ENCODE data around the gene COL6A2. TPM values are rescaled to one million over a fixed set of nuclear protein-coding genes. Genes with fewer than 3 reads are reported as not detected.

Gene COL6A2
- total RNA-seq, 1 experiment from 2014 or later = 129 TPM

GRCh38 chr21:46092026-46092764, 5.7 kb upstream of the COL6A2 start:
- peaks cover 16% of the 10 kb centered on the region for H3K27me3 Mint-ChIP-seq (ENCODE audit: low read depth)
- no peak for TF ChIP-seq CTCF (conservative IDR thresholded peaks at IDR 0.05)
- no peak overlapping the region for H4K91ac ChIP-seq (ENCODE audit: insufficient read length, low read depth, low read length)
- peaks cover 15 to 18% (median 16%) of the 10 kb centered on the region in 3 experiments for H3K36me3 Mint-ChIP-seq (ENCODE audit: insufficient read depth in 1 of 3, low read depth in 3 of 3)
- no peak overlapping the region for H3K14ac ChIP-seq (ENCODE audit: insufficient read depth, low read length)
- no peak overlapping the region for H2BK20ac ChIP-seq (ENCODE audit: low read depth, low read length, poor library complexity, severe bottlenecking)
- no peak overlapping the region for H3K18ac ChIP-seq (ENCODE audit: insufficient read length, low read depth, low read length)
- no peak overlapping the region for H3K27ac ChIP-seq (ENCODE audit: insufficient read length, low read depth, low read length)
- H2BK120ac ChIP-seq (ENCODE audit: low read depth, low read length, poor library complexity, severe bottlenecking) = no peak overlapping the region
- no peak overlapping the region for H2BK5ac ChIP-seq (ENCODE audit: insufficient read length, low read length)
- H3K23ac ChIP-seq (ENCODE audit: insufficient read length, low read depth, low read length) = no peak overlapping the region
- H3K9ac ChIP-seq (ENCODE audit: extremely low read depth, insufficient read length, low read length) = no peak overlapping the region
- H4K20me1 ChIP-seq (ENCODE audit: control insufficient read depth, insufficient read depth, insufficient read length) = no peaks in the 10 kb centered on the region
- H3K23me2 ChIP-seq (ENCODE audit: insufficient read length, low read depth, low read length, poor library complexity, severe bottlenecking) = peaks cover 3% of the 10 kb centered on the region
- no CpG with 5 or more reads among the region's 23 CpGs for WGBS (ENCODE audit: extremely low coverage, insufficient read length, low lambda C conversion rate)
- DNase-seq = no peak
- H3K4me3 Mint-ChIP-seq = no peak overlapping the region
- H3K79me1 ChIP-seq (ENCODE audit: insufficient read depth, low read depth, low read length, poor library complexity, severe bottlenecking) = no peaks in the 10 kb centered on the region
- H3K4me1 ChIP-seq (ENCODE audit: insufficient read depth, low read length) = no peaks in the 10 kb centered on the region
- peaks cover 17% of the 10 kb centered on the region for H3K9me3 ChIP-seq (ENCODE audit: control insufficient read depth, low read depth, low read length)
- H3K27ac Mint-ChIP-seq = no peak overlapping the region; a peak in 1 of 7 replicates
- H4K8ac ChIP-seq (replicated peaks; ENCODE audit: insufficient read length, low read depth, low read length) = no peak overlapping the region
- no peak overlapping the region for H3K4me2 ChIP-seq (ENCODE audit: insufficient read depth, insufficient read length, low read length)
- no peak overlapping the region for H3K4ac ChIP-seq (ENCODE audit: low read depth, low read length)
- H2BK12ac ChIP-seq (ENCODE audit: insufficient read length, low read depth, low read length) = no peak overlapping the region
- H3K4me1 Mint-ChIP-seq = peaks cover 4 to 5% of the 10 kb centered on the region in 2 experiments
- H3K79me2 ChIP-seq (ENCODE audit: insufficient read depth, low read length) = no peaks in the 10 kb centered on the region
- no peak overlapping the region for H3K56ac ChIP-seq (ENCODE audit: insufficient read length, low read depth, low read length)
- H2AK5ac ChIP-seq (ENCODE audit: insufficient read length, low read length) = no peak overlapping the region
- H2AFZ ChIP-seq (ENCODE audit: low read length) = no peak overlapping the region
- no peak overlapping the region for H2BK15ac ChIP-seq (ENCODE audit: low read depth, low read length)
- no peak overlapping the region for H4K5ac ChIP-seq (ENCODE audit: insufficient read length, low read depth, low read length)
- H3T11ph ChIP-seq (ENCODE audit: low read length) = no peak overlapping the region
- H3K9me3 Mint-ChIP-seq = peaks cover 41 to 58% of the 10 kb centered on the region in 2 experiments
- H3K27me3 ChIP-seq (ENCODE audit: insufficient read depth, low read length) = peaks cover 2% of the 10 kb centered on the region; the same call in 1 of the 2 replicates

Measured in H9 (cell line).